Inferior parietal cortex (tissue), 1 donor: Measurements from ENCODE around the gene IL1RN.
"Not testable (repeated sequence)": the region's sequence is repeated elsewhere in the genome, so short reads cannot be mapped to it uniquely, and the experiment has no call there.

Experiments used
- DNase-seq: peaks from one replicate; pipeline ENCODE4 v3.0.0-alpha.2; 2016; ENCODE audit errors: extremely low spot score

The IL1RN gene

GRCh38 chr2:113126845-113127645, at the start of gene IL1RN:
TSS of gene IL1RN (plus strand) at chr2:113127598. CDS start at chr2:113127625, 27 bp downstream.
- no peak for DNase-seq

- DNase-seq: no peak
These were observed 49.5 kb upstream of the IL1RN start for GRCh38 chr2:113077921-113078320.

GRCh38 chr2:113078350-113078839, 49.0 kb upstream of the IL1RN start:
- no peak for DNase-seq

- DNase-seq: no peak
These were observed 48.3 kb upstream of the IL1RN start for GRCh38 chr2:113079131-113079530.

GRCh38 chr2:113080134-113080533, 47.3 kb upstream of the IL1RN start:
- peak; percentile 17 for DNase-seq

- no peak for DNase-seq
These were observed 45.7 kb upstream of the IL1RN start for GRCh38 chr2:113081488-113082210.

- no peak for DNase-seq
These were observed 44.1 kb upstream of the IL1RN start for GRCh38 chr2:113083296-113083695.

- DNase-seq: no peak
These were observed 43.0 kb upstream of the IL1RN start for GRCh38 chr2:113084249-113085000.

- no peak for DNase-seq
These were observed 41.9 kb upstream of the IL1RN start for GRCh38 chr2:113085542-113085941.

- DNase-seq: no peak
These were observed 39.0 kb upstream of the IL1RN start for GRCh38 chr2:113088213-113088992.

- no peak for DNase-seq
These were observed 37.5 kb upstream of the IL1RN start for GRCh38 chr2:113089916-113090315.

GRCh38 chr2:113091231-113091896, 36.0 kb upstream of the IL1RN start:
- no peak for DNase-seq

- DNase-seq: no peak
These were observed 34.4 kb upstream of the IL1RN start for GRCh38 chr2:113092864-113093612.

GRCh38 chr2:113093613-113093977, 33.8 kb upstream of the IL1RN start:
- no peak for DNase-seq

GRCh38 chr2:113096306-113096705, 31.1 kb upstream of the IL1RN start:
- DNase-seq: not testable (repeated sequence)

- not testable (repeated sequence) for DNase-seq
These were observed 30.4 kb upstream of the IL1RN start for GRCh38 chr2:113096842-113097618.

- DNase-seq: no peak
These were observed 29.4 kb upstream of the IL1RN start for GRCh38 chr2:113098041-113098440.

GRCh38 chr2:113098532-113098931, 28.9 kb upstream of the IL1RN start:
- DNase-seq: no peak

GRCh38 chr2:113102133-113102532, 25.3 kb upstream of the IL1RN start:
- no peak for DNase-seq
